HCT116 (cell line): ENCODE results near the gene SVEP1. TPM values are rescaled to one million over a fixed set of nuclear protein-coding genes. Genes with fewer than 3 reads are reported as not detected.

Source experiments
- ATAC-seq: fragments of 200-7000 bp; cut with Tn5 transposase; 2 replicates; pipeline ENCODE4 v1.9.1; 2020; ENCODE audit warnings: mild to moderate bottlenecking, moderate library complexity
- BruUV-seq: library from RNA; stranded (reverse); fragments of 400-500 nt; replicated peaks from 2 replicates; lab custom pipeline; 2021; lab: Mats Ljungman, UMichigan
- CTCF ChIA-PET: fragments of 300-600 bp; sonication (Branson Sonifier 250); formaldehyde crosslinking; loops from one replicate; lab custom pipeline; 2021; ENCODE audit warnings: antibody characterized with exemption; lab: Charles Lee
- POLR2A ChIA-PET: fragments of 300-600, 350-600 bp; sonication (Branson Sonifier 250); formaldehyde crosslinking; loops from one replicate; lab custom pipeline; 2021; ENCODE audit warnings: antibody characterized with exemption; lab: Charles Lee
- RAD21 ChIA-PET, 2 experiments: fragments of 300-600 bp; sonication (Branson Sonifier 250); formaldehyde crosslinking; loops; one replicate each; lab custom pipeline; 2023; ENCODE audit warnings: low total read pairs in 2 of 2; ENCODE audit not compliant: uncharacterized antibody in 2 of 2, unreplicated experiment in 2 of 2, low non-redundant PET in 1 of 2; lab: Charles Lee
- DNase-seq: peaks from one replicate; pipeline ENCODE4 v3.0.0-alpha.2; 2010; ENCODE audit warnings: low read depth, low spot score
- H2AFZ ChIP-seq: fragments of 200-600 bp; shearing (Covaris generic), sonication (generic); 2 replicates; pipeline ENCODE4 v1.6.1; 2017; ENCODE audit warnings: low read depth, mixed run types, mixed read lengths, antibody characterized with exemption, low read length; ENCODE audit not compliant: poor library complexity, severe bottlenecking
- H3K27ac ChIP-seq: 2 replicates; pipeline ENCODE4 v1.5.1; 2012; ENCODE audit warnings: low read depth, low read length
- H3K27me3 ChIP-seq: fragments of 200-600 bp; sonication (generic); 2 replicates; pipeline ENCODE4 v1.6.1; 2016; ENCODE audit warnings: mixed run types, low read length, mixed read lengths; ENCODE audit not compliant: insufficient read depth
- H3K36me3 ChIP-seq, 2 experiments: fragments of 200-500 bp in 1 of 2; fragments of 200-600 bp in 1 of 2; sonication (Bioruptor generic) in 1 of 2; sonication (generic) in 1 of 2; 2 replicates each; pipeline versions ENCODE4 v1.5.1 to v1.6.1; 2014 to 2016; ENCODE audit warnings: low read length in 2 of 2, inconsistent platforms in 1 of 2, mixed read lengths in 1 of 2, mixed run types in 1 of 2; ENCODE audit not compliant: insufficient read depth in 2 of 2, control insufficient read depth in 1 of 2
- H3K4me1 ChIP-seq, 2 experiments: fragments of 200-600 bp in 1 of 2; sonication (generic) in 1 of 2; 2 replicates each; pipeline versions ENCODE4 v1.5.1 to v1.6.1; 2012 to 2017; ENCODE audit warnings: low read length in 2 of 2, inconsistent platforms in 1 of 2, mild to moderate bottlenecking in 1 of 2, mixed read lengths in 1 of 2, mixed run types in 1 of 2, moderate library complexity in 1 of 2; ENCODE audit not compliant: insufficient read depth in 2 of 2, control insufficient read depth in 1 of 2
- H3K4me2 ChIP-seq: fragments of 200-600 bp; sonication (generic); 2 replicates; pipeline ENCODE4 v1.6.1; 2017; ENCODE audit warnings: mixed run types, low read length, mixed read lengths
- H3K4me3 ChIP-seq, 2 experiments: fragments of 200-600 bp in 1 of 2; sonication (generic) in 1 of 2; replicated peaks in 1 of 2; 2 replicates each; pipeline ENCODE4 v1.5.1; 2011 to 2016; ENCODE audit warnings: low read length in 2 of 2, control low read depth in 1 of 2, low read depth in 1 of 2, mild to moderate bottlenecking in 1 of 2, mixed read lengths in 1 of 2, mixed run types in 1 of 2
- H3K79me2 ChIP-seq: fragments of 200-600 bp; sonication (generic); 2 replicates; pipeline ENCODE4 v1.6.1; 2017; ENCODE audit warnings: mild to moderate bottlenecking, mixed run types, low read length, moderate library complexity, mixed read lengths; ENCODE audit not compliant: insufficient read depth
- H3K9ac ChIP-seq: fragments of 200-600 bp; sonication (generic); 2 replicates; pipeline ENCODE4 v1.6.1; 2016; ENCODE audit warnings: low read length, mixed read lengths
- H3K9me2 ChIP-seq: fragments of 200-600 bp; sonication (generic), shearing (Covaris generic); 2 replicates; pipeline ENCODE4 v1.6.1; 2017; ENCODE audit warnings: mixed run types, mild to moderate bottlenecking, moderate library complexity; ENCODE audit not compliant: insufficient read depth
- H3K9me3 ChIP-seq, 2 experiments: fragments of 200-500 bp in 1 of 2; fragments of 200-600 bp in 1 of 2; sonication (Bioruptor generic) in 1 of 2; sonication (generic) in 1 of 2; 2 replicates each; pipeline ENCODE4 v1.6.1; 2014 to 2017; ENCODE audit warnings: low read length in 2 of 2, mixed read lengths in 2 of 2, inconsistent platforms in 1 of 2, low read depth in 1 of 2, mild to moderate bottlenecking in 1 of 2, mixed run types in 1 of 2, moderate library complexity in 1 of 2; ENCODE audit not compliant: control insufficient read depth in 1 of 2, insufficient read depth in 1 of 2
- H4K20me1 ChIP-seq: fragments of 200-600 bp; sonication (generic), shearing (Covaris generic); 2 replicates; pipeline ENCODE4 v1.6.1; 2017; ENCODE audit warnings: mixed run types, mild to moderate bottlenecking, moderate library complexity; ENCODE audit not compliant: insufficient read depth
- CBX3 ChIP-seq: IDR thresholded peaks from 2 replicates; pipeline ENCODE4 v1.6.1; 2012; ENCODE audit warnings: low read depth
- CEBPB ChIP-seq: IDR thresholded peaks from 2 replicates; pipeline ENCODE4 v1.6.1; 2012; ENCODE audit warnings: low read depth
- EGR1 ChIP-seq: IDR thresholded peaks from 2 replicates; pipeline ENCODE4 v1.6.1; 2012; ENCODE audit warnings: low read depth
- EZH2phosphoT487 ChIP-seq: fragments of 200-600 bp; IDR thresholded peaks from 2 replicates; pipeline ENCODE4 v1.6.1; 2018; ENCODE audit warnings: antibody characterized with exemption, borderline replicate concordance
- FOSL1 ChIP-seq: IDR thresholded peaks from 2 replicates; pipeline ENCODE4 v1.6.1; 2012; ENCODE audit warnings: low read depth
- JUND ChIP-seq: IDR thresholded peaks from 2 replicates; pipeline ENCODE4 v1.6.1; 2012
- SIN3A ChIP-seq: IDR thresholded peaks from 2 replicates; pipeline ENCODE4 v1.6.1; 2012; ENCODE audit warnings: low read depth
- SRF ChIP-seq: IDR thresholded peaks from 2 replicates; pipeline ENCODE4 v1.6.1; 2012; ENCODE audit warnings: low read depth
- TCF7L2 ChIP-seq: IDR thresholded peaks from 2 replicates; pipeline ENCODE4 v1.7.0; 2011; ENCODE audit warnings: borderline replicate concordance, inconsistent platforms; ENCODE audit not compliant: insufficient read depth, insufficient read length; ENCODE audit errors: extremely low read depth
- YY1 ChIP-seq: IDR thresholded peaks from 2 replicates; pipeline ENCODE4 v1.6.1; 2011; ENCODE audit warnings: low read length, low read depth, moderate library complexity, mild to moderate bottlenecking; ENCODE audit not compliant: insufficient replicate concordance; ENCODE audit errors: extremely low read depth
- ZFX ChIP-seq: fragments of 450-650 bp; IDR thresholded peaks from 2 replicates; pipeline ENCODE4 v1.6.1; 2017
- intact Hi-C: fragments of 100-400 bp; cut with micrococcal nuclease; formaldehyde crosslinking; loops from 2 replicates; pipeline ENCODE4 v1.10.0; 2022
- total RNA-seq: library from RNA; stranded (reverse); gene quantifications from one replicate; pipeline ENCODE4 v1.2.1, GENCODE V29; 2021; ENCODE audit not compliant: unreplicated experiment
- TF ChIP-seq, protein P1 (sequence below): IDR thresholded peaks from 2 replicates; pipeline ENCODE4 v1.6.1; 2011; ENCODE audit warnings: mild to moderate bottlenecking, low read length, moderate library complexity; ENCODE audit not compliant: insufficient replicate concordance; ENCODE audit errors: extremely low read depth
- TF ChIP-seq, protein P2 (sequence below), 3 experiments: fragments of 200-600 bp in 1 of 3; sonication (generic) in 1 of 3; IDR thresholded peaks in 2 of 3; conservative IDR thresholded peaks in 1 of 3; 2 replicates each; pipeline ENCODE4 v1.5.1; 2012 to 2017; ENCODE audit warnings: low read depth in 2 of 3, low read length in 2 of 3, antibody characterized with exemption in 1 of 3, borderline replicate concordance in 1 of 3, control low read depth in 1 of 3, mild to moderate bottlenecking in 1 of 3, mixed read lengths in 1 of 3, mixed run types in 1 of 3, moderate library complexity in 1 of 3; ENCODE audit not compliant: insufficient read depth in 1 of 3
- TF ChIP-seq, protein P3 (sequence below): IDR thresholded peaks from 2 replicates; pipeline ENCODE4 v1.6.1; 2012
- TF ChIP-seq, protein P4 (sequence below): IDR thresholded peaks from 2 replicates; pipeline ENCODE4 v1.6.1; 2012

The SVEP1 gene
- total RNA-seq, 1 experiment from 2014 or later, result 0.15 TPM

DNA sequence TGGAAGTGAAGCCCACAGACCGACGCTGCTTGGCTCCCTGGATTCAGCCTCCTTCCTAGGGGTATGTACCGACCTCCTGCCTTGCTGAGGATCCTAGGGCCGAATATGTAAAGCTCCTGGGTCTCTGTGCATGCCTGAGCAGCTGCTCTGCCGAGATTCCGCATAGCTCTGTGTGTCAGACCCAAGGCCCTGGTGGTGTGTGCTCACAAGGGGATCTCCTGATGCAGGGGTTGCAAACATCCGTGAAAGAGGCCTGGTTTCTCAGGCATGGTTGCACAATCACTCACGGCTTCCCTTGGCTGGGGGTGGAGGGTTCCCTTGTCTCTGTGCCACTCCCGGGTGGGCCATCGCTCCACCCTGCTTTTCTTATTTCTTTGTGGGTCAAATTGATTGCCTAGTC, 19.9 kb upstream of the SVEP1 start:
- ChIA-PET POLR2A (no interaction called here), CTCF (no interaction called here), RAD21 (no interaction called here)
- Histone ChIP-seq H3K4me3 (no peak overlapping the region), H2AFZ (no peak overlapping the region), H3K4me2 (no peak overlapping the region), H4K20me1 (no peaks in the 10 kb centered on the region), H3K27ac (no peak overlapping the region), H3K79me2 (no peaks in the 10 kb centered on the region), H3K9me3 (no peaks in the 10 kb centered on the region), H3K36me3 (no peaks in the 10 kb centered on the region), H3K9me2 (no peaks in the 10 kb centered on the region), H3K4me1 (peaks cover 4 to 6% of the 10 kb centered on the region in 2 experiments; a peak in 3 of 4 replicates), H3K27me3 (no peaks in the 10 kb centered on the region), H3K9ac (no peak overlapping the region)
- no peak for DNase-seq
- no TSS peak for BruUV-seq
- intact Hi-C loops, result no loop called here
- TF ChIP-seq SRF, result no peak
- no peak for TF ChIP-seq TCF7L2
- TF ChIP-seq, protein P1, sequence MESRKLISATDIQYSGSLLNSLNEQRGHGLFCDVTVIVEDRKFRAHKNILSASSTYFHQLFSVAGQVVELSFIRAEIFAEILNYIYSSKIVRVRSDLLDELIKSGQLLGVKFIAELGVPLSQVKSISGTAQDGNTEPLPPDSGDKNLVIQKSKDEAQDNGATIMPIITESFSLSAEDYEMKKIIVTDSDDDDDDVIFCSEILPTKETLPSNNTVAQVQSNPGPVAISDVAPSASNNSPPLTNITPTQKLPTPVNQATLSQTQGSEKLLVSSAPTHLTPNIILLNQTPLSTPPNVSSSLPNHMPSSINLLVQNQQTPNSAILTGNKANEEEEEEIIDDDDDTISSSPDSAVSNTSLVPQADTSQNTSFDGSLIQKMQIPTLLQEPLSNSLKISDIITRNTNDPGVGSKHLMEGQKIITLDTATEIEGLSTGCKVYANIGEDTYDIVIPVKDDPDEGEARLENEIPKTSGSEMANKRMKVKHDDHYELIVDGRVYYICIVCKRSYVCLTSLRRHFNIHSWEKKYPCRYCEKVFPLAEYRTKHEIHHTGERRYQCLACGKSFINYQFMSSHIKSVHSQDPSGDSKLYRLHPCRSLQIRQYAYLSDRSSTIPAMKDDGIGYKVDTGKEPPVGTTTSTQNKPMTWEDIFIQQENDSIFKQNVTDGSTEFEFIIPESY, result no peak
- TF ChIP-seq EZH2phosphoT487, result no peak
- TF ChIP-seq CBX3, result no peak
- TF ChIP-seq ZFX, result no peak
- TF ChIP-seq, protein P2, sequence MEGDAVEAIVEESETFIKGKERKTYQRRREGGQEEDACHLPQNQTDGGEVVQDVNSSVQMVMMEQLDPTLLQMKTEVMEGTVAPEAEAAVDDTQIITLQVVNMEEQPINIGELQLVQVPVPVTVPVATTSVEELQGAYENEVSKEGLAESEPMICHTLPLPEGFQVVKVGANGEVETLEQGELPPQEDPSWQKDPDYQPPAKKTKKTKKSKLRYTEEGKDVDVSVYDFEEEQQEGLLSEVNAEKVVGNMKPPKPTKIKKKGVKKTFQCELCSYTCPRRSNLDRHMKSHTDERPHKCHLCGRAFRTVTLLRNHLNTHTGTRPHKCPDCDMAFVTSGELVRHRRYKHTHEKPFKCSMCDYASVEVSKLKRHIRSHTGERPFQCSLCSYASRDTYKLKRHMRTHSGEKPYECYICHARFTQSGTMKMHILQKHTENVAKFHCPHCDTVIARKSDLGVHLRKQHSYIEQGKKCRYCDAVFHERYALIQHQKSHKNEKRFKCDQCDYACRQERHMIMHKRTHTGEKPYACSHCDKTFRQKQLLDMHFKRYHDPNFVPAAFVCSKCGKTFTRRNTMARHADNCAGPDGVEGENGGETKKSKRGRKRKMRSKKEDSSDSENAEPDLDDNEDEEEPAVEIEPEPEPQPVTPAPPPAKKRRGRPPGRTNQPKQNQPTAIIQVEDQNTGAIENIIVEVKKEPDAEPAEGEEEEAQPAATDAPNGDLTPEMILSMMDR (IDR thresholded peaks at IDR 0.05 in 2 of 3, conservative IDR thresholded peaks at IDR 0.05 in 1 of 3; ENCODE audit: borderline replicate concordance in 1 of 3, insufficient read depth in 1 of 3, low read depth in 2 of 3, low read length in 2 of 3), result no peak
- TF ChIP-seq, protein P3, sequence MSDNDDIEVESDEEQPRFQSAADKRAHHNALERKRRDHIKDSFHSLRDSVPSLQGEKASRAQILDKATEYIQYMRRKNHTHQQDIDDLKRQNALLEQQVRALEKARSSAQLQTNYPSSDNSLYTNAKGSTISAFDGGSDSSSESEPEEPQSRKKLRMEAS, result no peak
- TF ChIP-seq, protein P4, sequence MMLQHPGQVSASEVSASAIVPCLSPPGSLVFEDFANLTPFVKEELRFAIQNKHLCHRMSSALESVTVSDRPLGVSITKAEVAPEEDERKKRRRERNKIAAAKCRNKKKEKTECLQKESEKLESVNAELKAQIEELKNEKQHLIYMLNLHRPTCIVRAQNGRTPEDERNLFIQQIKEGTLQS, result no peak
- TF ChIP-seq SIN3A, result no peak
- TF ChIP-seq YY1, result no peak
- TF ChIP-seq CEBPB, result no peak
- no peak for TF ChIP-seq EGR1
- no peak for TF ChIP-seq FOSL1
- no peak for TF ChIP-seq JUND
- TF ChIP-seq, all 23 proteins: peak for 0
- no peak for ATAC-seq
